Liver (tissue), 9 donors: ENCODE measurements around the gene VIPR2. TPM values are rescaled to one million over a fixed set of nuclear protein-coding genes. Genes with fewer than 3 reads are reported as not detected.

Source experiments
- DNase-seq: peaks from one replicate; pipeline ENCODE4 v3.0.0-alpha.2; 2017; ENCODE audit warnings: low spot score
- H3K27ac ChIP-seq, 2 donors: one replicate each; pipeline ENCODE4 v1.7.0; 2013; ENCODE audit warnings: inconsistent platforms in 2 of 2, low read length in 2 of 2, control low read depth in 1 of 2, low read depth in 1 of 2, mild to moderate bottlenecking in 1 of 2
- H3K27me3 ChIP-seq, 4 donors: one replicate each; pipeline versions ENCODE4 v1.6.1 to v1.7.0; 2013; ENCODE audit warnings: low read length in 3 of 4, inconsistent platforms in 1 of 4, mild to moderate bottlenecking in 1 of 4, moderate library complexity in 1 of 4; ENCODE audit not compliant: control insufficient read depth in 4 of 4, insufficient read depth in 4 of 4
- H3K36me3 ChIP-seq, 4 donors: one replicate each; pipeline versions ENCODE4 v1.6.1 to v1.7.0; 2013; ENCODE audit warnings: low read length in 3 of 4, mild to moderate bottlenecking in 3 of 4, low read depth in 1 of 4, moderate library complexity in 1 of 4; ENCODE audit not compliant: control insufficient read depth in 4 of 4, insufficient read depth in 3 of 4
- H3K4me1 ChIP-seq, 4 donors: one replicate each; pipeline versions ENCODE4 v1.6.1 to v1.7.0; 2013; ENCODE audit warnings: low read length in 3 of 4, mild to moderate bottlenecking in 3 of 4, moderate library complexity in 1 of 4; ENCODE audit not compliant: control insufficient read depth in 4 of 4, insufficient read depth in 4 of 4
- H3K4me3 ChIP-seq, 3 donors: one replicate each; pipeline versions ENCODE4 v1.6.1 to v1.7.0; 2013; ENCODE audit warnings: low read length in 3 of 3, control low read depth in 1 of 3, low read depth in 1 of 3, mild to moderate bottlenecking in 1 of 3
- H3K9ac ChIP-seq, 2 donors: one replicate each; pipeline ENCODE4 v1.7.0; 2013; ENCODE audit warnings: low read length in 2 of 2, mild to moderate bottlenecking in 2 of 2, moderate library complexity in 2 of 2, control low read depth in 1 of 2, low read depth in 1 of 2
- H3K9me3 ChIP-seq, 4 donors: one replicate each; pipeline versions ENCODE4 v1.6.1 to v1.7.0; 2013; ENCODE audit warnings: low read length in 3 of 4; ENCODE audit not compliant: control insufficient read depth in 4 of 4
- ATF3 ChIP-seq: IDR thresholded peaks from 2 replicates; pipeline ENCODE4 v1.6.1; 2016; ENCODE audit warnings: antibody characterized with exemption
- EGR1 ChIP-seq, 2 donors: IDR thresholded peaks; 2 replicates each; pipeline ENCODE4 v1.6.1; 2016 to 2018; ENCODE audit warnings: antibody characterized with exemption in 2 of 2, low read depth in 2 of 2
- FOXA1 ChIP-seq: IDR thresholded peaks from 2 replicates; pipeline ENCODE4 v1.6.1; 2016; ENCODE audit warnings: antibody characterized with exemption
- GABPA ChIP-seq, 2 donors: IDR thresholded peaks in 1 of 2; conservative IDR thresholded peaks in 1 of 2; 2 replicates each; pipeline ENCODE4 v1.6.1; 2016; ENCODE audit warnings: antibody characterized with exemption in 2 of 2, mild to moderate bottlenecking in 1 of 2, moderate library complexity in 1 of 2
- HNF4G ChIP-seq: IDR thresholded peaks from 2 replicates; pipeline ENCODE4 v1.6.1; 2016; ENCODE audit warnings: antibody characterized with exemption
- JUND ChIP-seq, 2 donors: IDR thresholded peaks; 2 replicates each; pipeline ENCODE4 v1.6.1; 2016; ENCODE audit warnings: antibody characterized with exemption in 2 of 2
- MAX ChIP-seq: IDR thresholded peaks from 2 replicates; pipeline ENCODE4 v1.6.1; 2016; ENCODE audit warnings: antibody characterized with exemption
- NR2F2 ChIP-seq: IDR thresholded peaks from 2 replicates; pipeline ENCODE4 v1.6.1; 2016; ENCODE audit warnings: antibody characterized with exemption
- RAD21 ChIP-seq, 2 donors: IDR thresholded peaks; 2 replicates each; pipeline ENCODE4 v1.6.1; 2016; ENCODE audit warnings: antibody characterized with exemption in 2 of 2, mild to moderate bottlenecking in 2 of 2
- RXRA ChIP-seq, 2 donors: IDR thresholded peaks; 2 replicates each; pipeline ENCODE4 v1.6.1; 2017 to 2018; ENCODE audit warnings: antibody characterized with exemption in 2 of 2, mild to moderate bottlenecking in 1 of 2
- SP1 ChIP-seq: IDR thresholded peaks from 2 replicates; pipeline ENCODE4 v1.6.1; 2018; ENCODE audit warnings: antibody characterized with exemption, mild to moderate bottlenecking
- TAF1 ChIP-seq: conservative IDR thresholded peaks from 2 replicates; pipeline ENCODE4 v1.6.1; 2016; ENCODE audit warnings: antibody characterized with exemption, mild to moderate bottlenecking
- YY1 ChIP-seq: IDR thresholded peaks from 2 replicates; pipeline ENCODE4 v1.6.1; 2016; ENCODE audit warnings: antibody characterized with exemption, mild to moderate bottlenecking
- ZBTB33 ChIP-seq: IDR thresholded peaks from 2 replicates; pipeline ENCODE4 v1.6.1; 2016; ENCODE audit warnings: antibody characterized with exemption
- WGBS: extraction: QIAGEN DNeasy Blood & Tissue Kit; methylation state at CpG from one replicate; pipeline ENCODE4 v1.1.7; 2013; 5-methylcytosine and 5-hydroxymethylcytosine counted together
- polyA plus RNA-seq, 2 donors: library from polyadenylated mRNA; stranded (reverse) in 1 of 2; unstranded in 1 of 2; fragments of 200-250 nt in 1 of 2; fragments of >200 nt in 1 of 2; fragmentation: Nextera tagmentation in 1 of 2; extraction: Ambion mirVana in 1 of 2; gene quantifications; one replicate each; pipeline versions ENCODE4 v1.2.1 to v1.2.3, GENCODE V29; 2013 to 2015
- total RNA-seq, 2 donors: library from RNA; depleted of rRNA; stranded (reverse); fragments of >200 nt; gene quantifications; one replicate each; pipeline ENCODE4 v1.2.3, GENCODE V29; 2014
- donor health status: healthy.
- donor health status: healthy.
- donor health status: healthy.
- donor health status: healthy.
- donor health status: healthy.

Gene VIPR2
- total and polyA plus RNA-seq, 4 donors: 0.05 to 0.17 (median 0.10) TPM; not detected in 1

GRCh38 chr7:159014297-159015062 lies 130.2 kb downstream of the VIPR2 start:
- H3K36me3 ChIP-seq: no peaks in the 10 kb centered on the region
- H3K27me3 ChIP-seq: no peaks in the 10 kb centered on the region
- H3K9me3 ChIP-seq: no peaks in the 10 kb centered on the region
- 93% methylated on average over 20 of the region's 20 CpGs for WGBS
- TF ChIP-seq TAF1: no peak
- no peak for TF ChIP-seq HNF4G
- no peak for TF ChIP-seq ZBTB33
- TF ChIP-seq JUND (IDR thresholded peaks at IDR 0.05): no peak
- no peak for TF ChIP-seq GABPA (IDR thresholded peaks at IDR 0.05 in 1 of 2, conservative IDR thresholded peaks at IDR 0.05 in 1 of 2)
- TF ChIP-seq RAD21 (IDR thresholded peaks at IDR 0.05): no peak
- no peak for TF ChIP-seq MAX
- no peak for TF ChIP-seq NR2F2
- no peak for TF ChIP-seq ATF3
- TF ChIP-seq YY1: no peak
- TF ChIP-seq FOXA1: no peak
- H3K27ac ChIP-seq: no peak overlapping the region
- DNase-seq: no peak
- no peaks in the 10 kb centered on the region for H3K4me1 ChIP-seq
- H3K9ac ChIP-seq: no peak overlapping the region
- no peak overlapping the region for H3K4me3 ChIP-seq

- H3K27ac ChIP-seq: no peak overlapping the region
Measured at GRCh38 chr7:159013825-159014289, 130.8 kb downstream of the VIPR2 start.

More at GRCh38 chr7:159013825-159014289, 130.8 kb downstream of the VIPR2 start:
- no peak for TF ChIP-seq SP1
- TF ChIP-seq EGR1 (IDR thresholded peaks at IDR 0.05; ENCODE audit: low read depth in 2 of 2): no peak
- no peak for TF ChIP-seq RXRA (IDR thresholded peaks at IDR 0.05)
- no peak for TF ChIP-seq YY1
- TF ChIP-seq NR2F2: no peak
- no peak for TF ChIP-seq ATF3
- no peak for TF ChIP-seq TAF1
- no peak for TF ChIP-seq HNF4G
- TF ChIP-seq RAD21 (IDR thresholded peaks at IDR 0.05): no peak
- TF ChIP-seq JUND (IDR thresholded peaks at IDR 0.05): no peak
- no peak for TF ChIP-seq MAX
- Histone ChIP-seq H3K36me3 (no peaks in the 10 kb centered on the region), H3K27me3 (no peaks in the 10 kb centered on the region), H3K9me3 (no peaks in the 10 kb centered on the region), H3K9ac (no peak overlapping the region), H3K4me3 (no peak overlapping the region), H3K4me1 (no peaks in the 10 kb centered on the region)
- no peak for DNase-seq
- WGBS: 95% methylated on average over 9 of the region's 9 CpGs
